Endothelial cell of hepatic sinusoid (primary cell): ENCODE results near the gene NYNRIN.

Experiments used
- in situ Hi-C: cut with HindIII; loops from 2 replicates; pipeline ENCODE4 v1.10.0; 2017; ENCODE audit warnings: low sequenced_read_pairs

Gene NYNRIN

GRCh38 chr14:24414077-24414476 lies 15.3 kb downstream of the NYNRIN start:
- in situ Hi-C loops = no loop called here

- in situ Hi-C loops = loop anchor here (5.0 kb wide), 1 partner anchor 48 kb away; the partner anchor contains the start of gene NFATC4
Observed at GRCh38 chr14:24414732-24415420, 16.1 kb downstream of the NYNRIN start.

GRCh38 chr14:24415421-24416253 lies 16.8 kb downstream of the NYNRIN start:
- in situ Hi-C loops = loop anchor here (5.0 kb wide), 1 partner anchor 48 kb away; the partner anchor contains the start of gene NFATC4

GRCh38 chr14:24416254-24416931 lies 17.6 kb downstream of the NYNRIN start:
- in situ Hi-C loops = loop anchor here (5.0 kb wide), 1 partner anchor 49 kb away; the partner anchor contains the start of gene NFATC4

- in situ Hi-C loops = loop anchor here (5.0 kb wide), 1 partner anchor 50 kb away; the partner anchor contains the start of gene NFATC4
Observed at GRCh38 chr14:24416932-24417619, 18.3 kb downstream of the NYNRIN start.

- in situ Hi-C loops = loop anchor here (5.0 kb wide), 1 partner anchor 51 kb away; the partner anchor contains the start of gene NFATC4
Observed at GRCh38 chr14:24417832-24418491, 19.2 kb downstream of the NYNRIN start.

- in situ Hi-C loops = loop anchor here (5.0 kb wide), 1 partner anchor 51 kb away; the partner anchor contains the start of gene NFATC4
Observed at GRCh38 chr14:24418492-24418873, 19.7 kb downstream of the NYNRIN start.

- in situ Hi-C loops = loop anchor here (5.0 kb wide), 1 partner anchor 100 kb away; no protein-coding TSS in a partner anchor
Observed at GRCh38 chr14:24422261-24422660, 23.5 kb downstream of the NYNRIN start.

GRCh38 chr14:24422694-24423601 lies 24.1 kb downstream of the NYNRIN start:
- in situ Hi-C loops = loop anchor here (5.0 kb wide), 1 partner anchor 101 kb away; no protein-coding TSS in a partner anchor

GRCh38 chr14:24425704-24426103 lies 26.9 kb downstream of the NYNRIN start:
- in situ Hi-C loops = no loop called here

- in situ Hi-C loops = no loop called here
Observed at GRCh38 chr14:24426150-24426911, 27.5 kb downstream of the NYNRIN start.

GRCh38 chr14:24426912-24427536 lies 28.2 kb downstream of the NYNRIN start:
- in situ Hi-C loops = no loop called here

- in situ Hi-C loops = no loop called here
Observed at GRCh38 chr14:24427537-24428508, 29.0 kb downstream of the NYNRIN start.

GRCh38 chr14:24428628-24429394 lies 30.0 kb downstream of the NYNRIN start:
- in situ Hi-C loops = no loop called here

GRCh38 chr14:24429395-24430142 lies 30.8 kb downstream of the NYNRIN start, which contains the start of the genes CBLN3 and KHNYN:
Gene CBLN3, minus strand, starts transcription at chr14:24429668. Its CDS starts 614 bp downstream, at chr14:24429054.
Gene KHNYN, plus strand, starts transcription at chr14:24429954. Its CDS starts 777 bp downstream, at chr14:24430731.
- in situ Hi-C loops = no loop called here
